Stimulated activated CD4-positive, alpha-beta T cell treated with anti-CD3 and anti-CD28 coated beads, Interleukin-1b, Interleukin-23, amount 100 ng/mL, for 4 hours (primary cell): ENCODE measurements around the gene CHML.
A peak's percentile ranks its signal among the peaks of the same experiment; 100 is the strongest.
"Not testable (repeated sequence)": the region's sequence is repeated elsewhere in the genome, so short reads cannot be mapped to it uniquely, and the experiment has no call there.

Source experiments
- DNase-seq, 2 donors: peaks; one replicate each; pipeline ENCODE4 v3.0.0-alpha.2; 2020; ENCODE audit warnings: low read depth in 2 of 2

The CHML gene

DNA sequence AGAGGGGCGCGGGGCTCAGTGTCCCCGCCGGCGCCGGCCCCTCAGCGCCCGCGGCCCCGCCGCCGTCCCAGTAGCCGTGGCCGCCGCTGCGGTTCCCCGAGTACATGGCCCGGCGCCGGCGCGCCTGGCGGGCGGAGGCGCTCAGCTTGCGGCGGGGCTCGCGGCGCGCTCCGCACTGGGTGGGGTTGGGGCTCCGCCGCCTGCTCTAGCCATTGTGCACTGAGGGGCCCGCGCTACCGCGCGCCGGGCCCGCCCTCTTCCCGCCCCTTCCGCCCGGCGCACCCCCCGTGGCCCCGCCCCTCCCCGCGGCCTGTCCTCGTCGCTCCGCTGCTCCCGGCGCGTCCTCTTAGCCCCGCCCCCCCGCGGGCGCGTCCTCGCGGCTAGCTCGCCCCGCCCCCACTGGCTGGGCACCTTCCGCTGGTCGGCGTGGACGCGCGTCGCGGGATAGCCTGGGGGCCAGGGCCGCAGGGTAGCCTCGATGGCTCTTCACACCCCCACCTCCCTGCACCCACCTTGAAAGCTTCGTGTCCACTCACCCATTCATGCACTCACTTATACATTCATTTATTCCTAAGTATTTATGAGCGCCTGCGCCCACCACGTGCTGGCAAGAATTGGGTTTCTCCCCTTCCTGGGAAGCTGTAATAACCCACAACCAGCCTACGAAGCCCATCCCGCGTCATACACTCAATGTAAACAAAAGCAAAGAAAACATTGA is at the start of gene CHML, which contains the start of gene OPN3:
TSS of gene CHML (minus strand) at position 221 of the 718 bp plus-strand sequence. CDS start 4,603 bp downstream, outside the sequence.
TSS of gene OPN3 (minus strand) at position 221 of the 718 bp plus-strand sequence. CDS start at position 106, 115 bp downstream.
- DNase-seq, result peak; percentile 88 to 98

- no peak for DNase-seq
Observed at GRCh38 chr1:241688940-241689368, 48.8 kb upstream of the CHML start.

DNA sequence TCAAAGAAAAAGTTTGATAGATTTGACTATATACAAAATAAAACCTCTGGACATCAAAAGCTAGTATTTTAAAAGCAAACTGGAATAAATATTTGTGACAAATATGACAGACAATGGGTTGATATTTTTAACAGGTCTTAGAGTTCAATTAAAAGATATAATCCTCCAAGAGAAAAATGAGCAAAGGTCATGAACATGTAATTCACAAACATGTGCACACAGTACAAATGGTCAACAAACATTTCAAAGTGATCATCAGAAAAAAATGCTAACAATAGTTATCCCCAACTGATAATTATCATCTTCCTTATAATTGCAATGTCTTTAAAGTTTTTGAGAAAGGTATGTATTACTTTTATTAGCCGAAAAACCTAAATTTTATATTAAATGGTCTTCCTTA is 43.9 kb upstream of the CHML start:
- DNase-seq, result no peak

- no peak for DNase-seq
Observed at GRCh38 chr1:241682921-241683320, 42.8 kb upstream of the CHML start.

- DNase-seq, result not testable (repeated sequence)
Observed at GRCh38 chr1:241681861-241682448, 41.8 kb upstream of the CHML start.

GRCh38 chr1:241679961-241680360 is 39.8 kb upstream of the CHML start:
- DNase-seq, result no peak

DNA sequence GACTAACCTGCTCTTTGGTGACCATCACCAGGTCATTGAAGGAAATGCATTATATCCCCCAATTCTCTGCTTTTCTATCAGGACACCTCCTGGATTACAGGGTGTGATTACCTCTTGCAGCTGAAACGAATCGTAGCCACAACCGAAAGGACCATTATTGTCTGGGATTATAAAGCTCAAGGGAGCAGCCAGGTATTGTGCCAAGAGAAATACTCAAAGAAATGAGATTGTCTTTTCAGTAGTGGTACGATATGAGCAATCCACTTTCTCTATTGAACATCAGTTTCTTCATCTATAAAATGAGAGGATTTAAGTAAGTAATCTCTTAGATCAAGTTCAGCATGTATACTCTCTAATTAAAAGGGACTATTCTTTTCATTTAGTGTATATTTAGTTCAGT is 39.2 kb upstream of the CHML start:
- no peak for DNase-seq

GRCh38 chr1:241678536-241678935 is 38.4 kb upstream of the CHML start:
- no peak for DNase-seq

DNA sequence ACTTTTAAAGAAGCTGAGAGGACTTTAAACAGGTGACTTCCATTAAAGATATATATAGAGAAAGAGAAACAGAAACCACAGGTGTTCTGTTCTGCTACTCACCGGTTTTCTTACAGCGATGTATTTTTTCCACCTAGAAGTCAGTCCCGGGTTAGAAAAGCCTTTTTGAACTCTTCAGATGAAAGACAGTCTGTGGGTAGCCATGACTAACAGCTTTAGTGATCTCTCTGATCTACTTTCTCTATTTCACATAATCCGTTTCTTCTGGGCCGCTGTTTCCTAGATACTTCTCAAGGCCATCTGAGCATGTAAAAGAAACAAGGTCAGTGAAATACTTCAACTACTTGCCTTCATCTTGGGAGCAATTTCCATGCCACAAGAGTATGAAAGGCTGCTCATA is 37.0 kb upstream of the CHML start:
- DNase-seq, result peak in 1 of 2 donors; percentile 34

DNA sequence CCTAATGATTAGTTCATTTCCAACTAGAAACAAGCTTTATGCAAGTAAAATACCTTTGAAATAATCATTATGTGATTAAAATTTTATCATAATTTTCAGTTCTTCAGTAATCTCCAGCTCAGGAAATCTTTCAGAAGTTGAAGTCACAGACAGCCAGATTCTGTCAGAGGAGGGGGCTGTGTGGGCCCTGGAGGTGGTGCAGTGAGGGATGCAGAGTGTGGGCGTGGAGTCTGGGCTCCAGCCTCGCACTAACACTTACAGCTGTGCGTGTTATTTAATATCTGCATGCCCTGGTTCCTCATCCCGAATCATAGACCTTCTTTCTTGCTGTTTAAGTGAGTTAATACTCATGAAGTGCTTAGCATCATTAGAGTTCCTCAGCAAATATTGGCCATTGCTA is 35.8 kb upstream of the CHML start:
- DNase-seq, result no peak

DNA sequence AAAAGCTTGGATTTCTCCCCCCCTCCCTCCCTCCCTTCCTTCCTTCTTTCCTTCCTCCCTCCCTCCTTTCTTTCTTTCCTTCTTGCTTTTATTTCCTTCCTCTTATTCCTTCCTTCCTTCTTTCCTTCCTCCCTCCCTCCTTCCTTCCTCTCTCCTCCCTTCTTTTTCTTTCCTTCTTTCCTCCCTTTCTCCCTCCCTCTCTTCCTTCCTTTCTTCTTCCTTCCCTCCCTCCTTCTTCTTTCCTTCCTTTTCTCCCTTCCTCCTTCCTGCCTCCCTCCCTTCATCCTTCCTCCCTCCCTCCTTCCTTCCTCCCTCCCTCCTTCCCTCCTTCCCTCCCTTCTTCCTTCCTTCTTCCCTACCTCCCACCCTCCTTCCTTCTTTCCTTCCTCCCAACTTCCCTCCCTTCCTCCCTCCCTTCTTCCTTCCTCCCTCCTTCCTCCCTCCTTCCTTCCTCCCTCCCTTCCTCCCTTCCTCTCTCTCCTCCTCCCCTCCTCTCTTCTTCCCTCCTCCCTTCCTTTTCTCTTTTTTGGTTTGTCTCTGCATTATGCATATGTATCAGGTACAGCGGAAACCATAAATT is 34.7 kb upstream of the CHML start:
- no peak for DNase-seq

- DNase-seq, result no peak
Observed at GRCh38 chr1:241672301-241672700, 32.1 kb upstream of the CHML start.

DNA sequence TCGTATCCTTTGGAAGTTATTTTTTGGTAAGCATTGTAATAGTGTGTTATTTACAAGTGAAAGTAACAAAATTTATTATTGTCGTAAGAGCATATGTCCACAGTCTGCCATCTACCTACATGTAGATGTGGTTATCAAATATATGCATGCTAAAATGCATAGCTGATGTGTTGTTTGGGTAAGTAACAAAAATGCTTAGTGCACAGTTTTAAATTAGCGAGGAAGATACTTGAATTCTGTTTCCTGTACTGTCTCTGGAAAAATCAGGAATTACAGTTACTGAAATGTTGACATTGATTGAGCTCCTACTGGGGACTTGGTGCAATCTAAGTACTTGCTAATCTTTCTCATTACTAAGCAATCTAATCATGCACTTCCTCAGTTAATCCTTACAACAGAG is 26.2 kb upstream of the CHML start:
- no peak for DNase-seq

- DNase-seq, result no peak
Observed at GRCh38 chr1:241660424-241660972, 20.3 kb upstream of the CHML start.

DNA sequence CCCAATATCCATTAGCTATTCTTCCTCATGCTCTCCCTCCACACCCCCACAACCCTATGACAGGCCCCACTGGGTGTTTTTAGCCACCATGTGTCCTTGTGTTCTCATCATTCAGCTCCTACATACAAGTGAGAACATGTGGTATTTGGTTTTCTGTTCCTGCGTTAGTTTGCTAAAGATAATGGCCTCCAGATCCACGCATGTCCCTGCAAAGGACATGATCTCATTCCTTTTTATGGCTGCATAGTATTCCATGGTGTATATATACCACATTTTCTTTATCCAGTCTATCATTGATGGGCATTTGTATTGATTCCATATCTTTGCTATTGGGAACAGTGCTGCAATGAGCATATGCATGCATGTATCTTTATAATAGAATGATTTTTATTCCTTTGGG is 18.8 kb upstream of the CHML start:
- DNase-seq, result not testable (repeated sequence)

GRCh38 chr1:241658081-241658793 is 18.1 kb upstream of the CHML start:
- DNase-seq, result no peak

GRCh38 chr1:241654641-241655040 is 14.5 kb upstream of the CHML start:
- DNase-seq, result no peak

GRCh38 chr1:241654019-241654418 is 13.8 kb upstream of the CHML start:
- DNase-seq, result no peak

DNA sequence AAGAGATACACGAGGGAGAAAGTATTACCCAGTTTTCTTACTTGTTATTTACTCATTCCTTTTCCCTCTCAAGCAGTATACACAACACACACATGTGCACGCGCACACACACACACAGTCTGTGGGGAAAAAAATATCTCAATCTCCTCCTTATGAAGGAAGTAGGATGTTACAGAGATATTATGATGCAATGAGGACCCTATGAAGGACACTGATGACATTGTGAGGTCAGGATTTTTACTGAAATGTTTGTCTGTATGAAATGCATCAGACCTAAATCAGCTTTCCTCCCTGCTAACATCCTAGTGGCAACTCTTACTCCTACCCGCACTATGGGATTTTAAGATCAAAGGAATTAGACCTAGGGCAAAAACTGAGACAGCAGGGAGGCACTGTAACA is 11.8 kb upstream of the CHML start, which contains the start of gene WDR64:
TSS of gene WDR64 (plus strand) at position 270 of the 400 bp plus-strand sequence. CDS start 204 bp downstream, outside the sequence.
- DNase-seq, result no peak

GRCh38 chr1:241648159-241648558 is 8.0 kb upstream of the CHML start:
- DNase-seq, result no peak

GRCh38 chr1:241647658-241648057 is 7.5 kb upstream of the CHML start:
- DNase-seq, result no peak

GRCh38 chr1:241646201-241646600 is 6.0 kb upstream of the CHML start:
- no peak for DNase-seq
